Measurements from ENCODE around the gene PSMG4. TPM values are rescaled to one million over a fixed set of nuclear protein-coding genes. Genes with fewer than 3 reads are reported as not detected.
A peak's percentile ranks its signal among the peaks of the same experiment; 100 is the strongest.

The PSMG4 gene
- total RNA-seq, 1 donor: 19.9 TPM

GRCh38 chr6:3297006-3297405, 38.3 kb downstream of the PSMG4 start:
- peak; percentile 56 for DNase-seq (ENCODE audit: low read depth)
- H3K4me3 ChIP-seq (ENCODE audit: low read depth, low read length): no peak overlapping the region
- TF ChIP-seq, protein P1, sequence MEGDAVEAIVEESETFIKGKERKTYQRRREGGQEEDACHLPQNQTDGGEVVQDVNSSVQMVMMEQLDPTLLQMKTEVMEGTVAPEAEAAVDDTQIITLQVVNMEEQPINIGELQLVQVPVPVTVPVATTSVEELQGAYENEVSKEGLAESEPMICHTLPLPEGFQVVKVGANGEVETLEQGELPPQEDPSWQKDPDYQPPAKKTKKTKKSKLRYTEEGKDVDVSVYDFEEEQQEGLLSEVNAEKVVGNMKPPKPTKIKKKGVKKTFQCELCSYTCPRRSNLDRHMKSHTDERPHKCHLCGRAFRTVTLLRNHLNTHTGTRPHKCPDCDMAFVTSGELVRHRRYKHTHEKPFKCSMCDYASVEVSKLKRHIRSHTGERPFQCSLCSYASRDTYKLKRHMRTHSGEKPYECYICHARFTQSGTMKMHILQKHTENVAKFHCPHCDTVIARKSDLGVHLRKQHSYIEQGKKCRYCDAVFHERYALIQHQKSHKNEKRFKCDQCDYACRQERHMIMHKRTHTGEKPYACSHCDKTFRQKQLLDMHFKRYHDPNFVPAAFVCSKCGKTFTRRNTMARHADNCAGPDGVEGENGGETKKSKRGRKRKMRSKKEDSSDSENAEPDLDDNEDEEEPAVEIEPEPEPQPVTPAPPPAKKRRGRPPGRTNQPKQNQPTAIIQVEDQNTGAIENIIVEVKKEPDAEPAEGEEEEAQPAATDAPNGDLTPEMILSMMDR (IDR thresholded peaks at IDR 0.05; ENCODE audit: insufficient read depth, low read depth, low read length): no peak

GRCh38 chr6:3297909-3298308, 39.2 kb downstream of the PSMG4 start:
- no peak overlapping the region for H3K4me3 ChIP-seq (ENCODE audit: low read depth, low read length)
- TF ChIP-seq, protein P1 (IDR thresholded peaks at IDR 0.05; ENCODE audit: insufficient read depth, low read depth, low read length): no peak
- DNase-seq (ENCODE audit: low read depth): no peak

- H3K4me3 ChIP-seq (ENCODE audit: low read depth, low read length): no peak overlapping the region
- DNase-seq (ENCODE audit: low read depth): no peak
Measured at GRCh38 chr6:3299221-3299620, 40.5 kb downstream of the PSMG4 start.

DNA sequence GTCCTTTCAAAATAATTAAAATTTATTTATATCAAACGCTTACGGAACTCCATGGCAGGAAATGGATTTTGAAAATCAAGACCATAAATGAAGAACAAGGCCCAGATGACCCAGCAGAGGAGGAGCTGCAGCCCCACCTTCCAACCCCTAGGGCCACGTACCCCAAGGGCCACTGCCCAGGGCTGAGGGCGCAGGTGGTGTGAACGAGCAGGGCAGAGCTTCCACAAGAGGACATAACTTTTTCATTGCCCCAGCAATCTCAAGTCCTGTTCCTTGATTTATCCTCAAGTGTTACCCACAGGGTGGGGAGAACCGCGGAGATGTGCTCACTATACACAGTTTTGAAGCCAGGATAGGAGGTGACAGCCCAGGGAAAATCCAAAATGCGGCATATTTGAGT, 42.8 kb downstream of the PSMG4 start:
- TF ChIP-seq, protein P1 (IDR thresholded peaks at IDR 0.05; ENCODE audit: insufficient read depth, low read depth, low read length): no peak
- H3K4me3 ChIP-seq (ENCODE audit: low read depth, low read length): no peak overlapping the region
- DNase-seq (ENCODE audit: low read depth): no peak

More at GRCh38 chr6:3299221-3299620, 40.5 kb downstream of the PSMG4 start:
- TF ChIP-seq, protein P1 (IDR thresholded peaks at IDR 0.05; ENCODE audit: insufficient read depth, low read depth, low read length): no peak

DNA sequence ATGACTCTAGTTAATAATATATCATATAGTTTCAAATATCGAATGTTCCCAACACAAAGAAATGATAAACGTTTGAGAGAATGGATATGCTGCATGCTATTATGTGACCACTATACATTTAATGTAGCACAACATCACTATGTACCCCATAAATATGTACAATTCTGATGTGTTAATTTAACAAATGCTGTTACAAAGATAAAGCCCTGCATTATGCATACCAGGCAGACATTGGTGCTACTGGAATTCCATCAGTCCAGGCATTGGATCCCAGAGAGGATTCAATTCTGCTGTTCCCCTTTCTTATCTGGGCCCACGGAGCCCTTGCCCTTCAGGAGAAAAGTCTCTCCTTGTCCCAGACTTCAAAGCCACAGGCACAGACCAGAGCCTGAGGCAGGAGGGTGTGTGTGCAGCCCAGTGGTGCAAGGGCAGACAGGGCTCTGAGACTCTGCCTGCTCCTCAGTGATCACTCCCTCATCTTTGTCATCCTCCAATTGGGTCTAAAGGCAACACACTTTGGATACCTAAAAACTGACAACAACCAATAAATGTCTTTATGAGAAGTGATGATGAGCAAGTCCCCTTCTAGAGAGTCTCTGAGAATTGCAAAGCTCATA, 45.2 kb downstream of the PSMG4 start:
- no peak for DNase-seq (ENCODE audit: low read depth)
- TF ChIP-seq, protein P1 (IDR thresholded peaks at IDR 0.05; ENCODE audit: insufficient read depth, low read depth, low read length): no peak

DNA sequence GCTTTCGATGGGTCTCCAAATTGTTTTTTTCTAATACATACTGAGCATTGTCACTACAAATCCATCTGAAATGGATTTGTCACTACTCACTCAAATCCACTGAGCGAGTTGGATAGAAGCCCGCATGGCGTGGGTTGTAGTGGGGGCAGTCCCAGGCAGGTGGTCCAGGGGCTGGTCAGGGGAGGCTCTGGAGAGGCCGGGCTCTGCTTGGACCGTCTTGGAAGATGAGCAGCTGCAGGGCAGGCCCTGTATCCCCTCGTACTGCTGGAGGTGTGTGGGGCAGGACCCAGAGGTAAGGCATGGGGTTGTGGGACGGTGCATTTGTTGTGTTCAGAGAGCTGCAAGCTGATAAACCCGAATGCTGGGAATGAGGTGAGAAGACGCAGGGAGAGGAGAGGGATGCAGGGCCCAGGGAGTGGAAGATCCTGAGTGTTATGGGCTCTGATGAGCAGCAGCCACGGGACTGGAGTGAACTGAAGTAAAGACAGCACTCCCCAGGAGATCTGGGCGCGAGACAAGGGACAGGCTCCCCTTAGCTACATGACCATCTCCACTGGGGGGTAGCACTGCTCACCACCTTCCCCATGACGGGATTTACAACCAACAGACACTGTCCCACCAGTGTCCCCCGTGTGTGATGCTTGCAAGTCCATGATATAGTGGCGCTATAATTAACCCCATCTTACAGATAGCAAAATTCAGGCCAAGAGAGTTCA, 45.9 kb downstream of the PSMG4 start:
- no peak overlapping the region for H3K4me3 ChIP-seq (ENCODE audit: low read depth, low read length)
- TF ChIP-seq, protein P1 (IDR thresholded peaks at IDR 0.05; ENCODE audit: insufficient read depth, low read depth, low read length): no peak
- no peak for DNase-seq (ENCODE audit: low read depth)

More for the DNA sequence above, 45.2 kb downstream of the PSMG4 start:
- H3K4me3 ChIP-seq (ENCODE audit: low read depth, low read length): no peak overlapping the region
